GM12872 (cell line): Measurements from ENCODE around the gene FOLH1.

ENCODE experiments used
- CTCF ChIP-seq: IDR thresholded peaks from 3 replicates; pipeline ENCODE4 v1.5.1; 2011; ENCODE audit warnings: low read depth, mild to moderate bottlenecking, low read length, moderate library complexity; ENCODE audit not compliant: insufficient read depth

FOLH1 gene

GRCh38 chr11:49208006-49208721 is at the start of gene FOLH1:
FOLH1 (minus strand) TSS chr11:49208602; CDS start chr11:49208409, 193 bp downstream.
- TF ChIP-seq CTCF: no peak

- no peak for TF ChIP-seq CTCF
Measured at GRCh38 chr11:49221112-49221511, 12.7 kb upstream of the FOLH1 start.

GRCh38 chr11:49213026-49213560 is 4.7 kb upstream of the FOLH1 start:
- TF ChIP-seq CTCF: no peak

GRCh38 chr11:49202287-49202976 is 6.0 kb downstream of the FOLH1 start:
- no peak for TF ChIP-seq CTCF

GRCh38 chr11:49151211-49151610 is 57.2 kb downstream of the FOLH1 start:
- TF ChIP-seq CTCF: no peak
